NCI-H2029 treated with DMSO at 0.1 percent for 48 hours (cell line): ENCODE measurements around the gene CEP112.
"Not testable (repeated sequence)": the region's sequence is repeated elsewhere in the genome, so short reads cannot be mapped to it uniquely, and the experiment has no call there.

Experiments used
- DNase-seq: peaks from one replicate; lab custom pipeline; 2025; lab: John Stamatoyannopoulos, UW

Gene CEP112

GRCh38 chr17:65737451-65737850, 454.5 kb downstream of the CEP112 start:
- DNase-seq = no peak

GRCh38 chr17:65733314-65733713, 458.6 kb downstream of the CEP112 start:
- no peak for DNase-seq

DNA sequence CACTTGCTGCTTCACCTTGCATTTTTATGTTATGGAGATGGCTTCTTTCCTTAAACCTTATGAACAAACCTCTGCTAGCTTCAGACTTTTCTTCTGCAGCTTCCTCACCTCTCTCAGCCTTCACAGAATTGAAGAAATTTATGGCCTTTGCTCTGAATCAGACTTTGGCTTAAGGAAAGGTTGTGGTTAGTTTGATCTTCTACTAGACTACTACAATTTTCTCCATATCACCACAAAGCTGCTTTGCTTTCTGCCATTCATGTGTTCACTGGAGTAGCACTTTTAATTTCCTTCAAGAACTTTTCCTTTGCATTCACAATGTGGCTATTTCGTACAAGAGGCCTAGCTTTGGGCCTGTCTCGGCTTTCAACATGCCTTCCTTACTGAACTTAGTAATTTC, 459.3 kb downstream of the CEP112 start:
- not testable (repeated sequence) for DNase-seq

DNA sequence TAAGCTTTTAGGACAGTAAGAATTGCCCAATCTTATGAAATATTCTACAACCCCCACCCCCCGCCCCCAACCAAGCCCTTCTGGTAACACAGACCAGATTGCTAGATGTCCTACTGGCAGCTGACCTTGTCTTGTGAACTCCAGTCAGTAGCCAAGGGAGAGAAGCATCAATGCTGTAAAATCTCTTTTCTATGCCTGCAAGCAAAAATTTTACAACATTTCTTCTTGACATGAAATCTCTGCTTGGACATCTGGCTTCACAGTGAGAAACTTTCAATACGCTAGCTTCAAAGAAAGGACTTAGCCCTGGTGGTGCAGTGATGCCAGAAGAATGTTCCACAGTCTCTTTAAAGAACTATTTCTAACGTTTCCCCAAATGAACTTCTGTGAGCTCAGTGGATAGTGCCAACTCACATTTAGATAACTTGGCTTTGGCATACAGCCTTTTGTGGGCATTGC, 461.2 kb downstream of the CEP112 start:
- DNase-seq = no peak

DNA sequence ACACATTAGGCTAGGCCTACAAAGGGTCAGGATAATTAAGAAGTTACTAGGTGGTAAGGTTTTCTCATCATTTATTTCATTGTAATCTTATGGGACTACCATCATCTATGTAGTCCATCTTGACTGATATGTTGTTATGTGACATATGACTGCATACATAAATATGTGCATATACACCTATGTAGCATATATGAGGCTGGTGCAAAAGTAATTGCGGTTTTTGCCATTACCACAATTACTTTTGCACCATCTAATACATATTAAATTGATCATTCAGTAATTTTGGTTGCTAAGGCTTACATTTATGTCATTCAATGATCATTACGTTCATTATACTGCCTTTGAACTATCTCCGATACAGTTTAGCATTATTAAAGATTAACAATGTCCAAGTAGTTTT, 462.7 kb downstream of the CEP112 start:
- DNase-seq = no peak

DNA sequence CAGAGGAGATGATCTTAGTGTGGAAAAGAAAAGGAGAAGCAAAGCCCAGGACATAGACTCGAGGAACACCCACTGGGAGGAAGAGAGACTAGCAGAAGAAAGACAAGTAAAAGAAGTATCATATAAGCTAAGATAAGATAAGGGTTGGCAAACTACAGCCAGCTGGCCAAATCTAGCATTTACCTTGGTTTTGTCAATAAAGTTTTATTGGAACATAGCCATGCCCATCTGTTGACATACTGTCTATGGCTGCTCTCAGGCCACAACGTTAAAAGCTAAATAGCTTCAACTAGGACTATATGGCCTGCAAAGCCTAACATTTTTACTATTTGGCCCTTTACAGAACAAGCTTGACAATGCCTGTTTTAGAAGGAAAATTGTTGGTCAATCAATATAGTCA, 464.1 kb downstream of the CEP112 start:
- no peak for DNase-seq

- no peak for DNase-seq
Measured at GRCh38 chr17:65727246-65727645, 464.7 kb downstream of the CEP112 start.

DNA sequence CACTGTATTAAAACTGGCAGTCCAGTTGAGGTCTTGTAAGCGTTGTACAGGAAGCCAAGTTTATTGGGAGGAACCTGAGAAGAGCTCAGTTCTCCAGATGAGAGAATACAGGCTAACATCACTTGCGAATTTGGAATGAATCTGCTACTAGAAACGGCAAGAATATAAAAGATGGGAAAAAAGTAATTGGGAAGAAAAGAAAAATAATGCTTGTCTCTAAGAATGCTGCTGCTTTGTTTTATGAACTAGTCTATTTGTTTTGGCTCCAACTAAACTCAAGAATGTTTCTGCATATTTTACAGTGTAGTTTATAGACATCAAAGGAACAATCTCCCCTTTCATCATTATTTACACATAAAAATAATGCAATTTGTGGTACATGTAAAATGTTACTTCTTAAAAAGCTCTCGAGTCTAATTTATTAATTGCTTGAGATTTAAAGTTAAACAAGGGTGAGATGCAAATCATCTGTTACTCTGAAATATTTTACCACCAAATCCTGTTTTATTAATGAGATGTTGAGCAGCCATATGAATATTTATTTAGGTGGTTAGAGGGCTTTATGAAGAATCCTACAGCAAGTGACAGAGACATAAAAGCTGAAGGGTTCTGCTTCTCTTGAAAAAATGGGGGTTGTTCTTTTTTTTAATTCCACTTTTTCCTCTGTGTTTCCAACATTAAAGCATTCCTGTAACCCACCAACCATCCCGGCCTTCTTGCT, 468.3 kb downstream of the CEP112 start:
- no peak for DNase-seq

DNA sequence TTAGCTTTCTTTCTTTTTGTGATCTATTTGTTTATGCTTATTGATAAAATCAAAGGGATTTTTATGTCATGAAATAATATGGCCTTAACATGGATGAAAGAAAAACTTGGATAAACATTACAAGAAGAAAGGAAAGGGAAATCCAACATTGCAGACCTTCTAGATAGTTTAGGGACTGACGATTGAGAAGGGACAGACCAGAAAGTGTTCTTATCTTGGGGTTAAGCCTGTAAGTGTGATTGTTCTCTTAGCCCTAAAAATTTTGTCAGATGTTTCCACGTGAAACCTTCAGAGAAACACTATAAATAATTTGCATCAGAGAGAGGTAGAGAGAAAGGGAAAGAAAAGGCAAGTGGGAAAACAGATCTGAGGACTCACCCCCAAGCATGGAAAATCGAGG, 473.3 kb downstream of the CEP112 start:
- DNase-seq = no peak

GRCh38 chr17:65712383-65713267, 479.3 kb downstream of the CEP112 start:
- DNase-seq = no peak

DNA sequence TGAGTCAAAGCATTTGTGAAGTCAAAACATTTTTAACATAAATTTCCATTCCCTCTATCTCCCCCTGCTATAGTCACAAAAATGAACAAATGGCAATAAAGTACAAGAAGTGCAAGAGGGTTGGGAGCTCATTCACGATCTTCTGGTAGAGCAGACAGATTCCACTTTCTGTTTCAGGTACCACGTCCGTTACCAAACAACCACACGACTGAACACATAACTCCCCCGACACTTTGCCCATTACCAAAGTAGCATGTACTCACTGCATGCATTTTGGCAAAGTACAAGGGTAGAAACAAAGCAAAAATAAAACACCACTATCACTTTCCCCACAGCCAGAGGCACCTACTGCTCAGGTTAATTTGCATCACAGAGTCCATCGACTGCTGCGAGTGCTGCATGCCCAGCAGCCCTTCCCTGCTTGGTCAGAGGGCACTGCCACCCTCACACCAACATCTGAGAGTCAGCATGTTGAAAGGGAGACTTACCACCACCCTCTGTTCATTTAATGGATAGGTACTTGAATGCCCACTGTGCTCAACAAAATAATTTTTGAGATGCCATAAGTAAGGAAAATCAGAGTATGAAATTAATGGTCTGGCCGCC, 480.2 kb downstream of the CEP112 start:
- DNase-seq = no peak

DNA sequence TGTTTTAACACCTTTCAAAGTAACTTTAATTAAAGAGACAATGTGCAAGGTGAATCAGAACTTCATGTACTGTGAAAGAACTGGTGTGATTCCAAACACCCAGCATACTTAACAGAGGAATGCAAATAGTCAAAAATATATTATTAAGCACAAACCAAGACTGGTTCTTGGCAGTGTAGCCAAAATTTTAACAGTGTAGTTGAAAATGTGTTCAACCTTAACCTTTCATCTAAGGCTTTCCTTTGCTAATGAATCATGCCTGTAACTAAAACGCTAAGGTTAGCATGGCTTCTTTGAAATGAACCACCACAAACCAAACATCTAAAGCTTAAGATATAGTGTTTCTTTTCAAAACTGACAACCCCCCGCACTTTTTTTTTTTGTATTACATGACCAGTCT, 484.2 kb downstream of the CEP112 start:
- DNase-seq = no peak

DNA sequence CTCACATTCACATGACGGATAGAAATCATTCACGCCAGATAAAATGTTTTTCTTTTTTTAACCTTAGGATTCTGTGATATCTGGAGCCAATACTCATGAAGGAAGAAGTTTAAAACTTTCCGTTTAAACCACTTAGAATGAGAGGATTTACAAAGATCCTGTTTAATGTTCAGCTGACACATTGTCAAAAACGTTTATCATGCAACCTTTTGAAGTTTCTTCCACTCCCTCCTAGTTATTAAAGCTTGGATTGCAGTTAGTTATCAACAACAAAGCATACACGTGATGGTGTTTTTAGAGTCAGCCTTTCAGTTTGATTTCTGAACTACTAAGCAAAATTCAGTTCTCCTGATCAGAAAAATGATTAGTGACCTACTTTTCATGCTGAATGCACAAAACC, 487.2 kb downstream of the CEP112 start:
- DNase-seq = no peak

DNA sequence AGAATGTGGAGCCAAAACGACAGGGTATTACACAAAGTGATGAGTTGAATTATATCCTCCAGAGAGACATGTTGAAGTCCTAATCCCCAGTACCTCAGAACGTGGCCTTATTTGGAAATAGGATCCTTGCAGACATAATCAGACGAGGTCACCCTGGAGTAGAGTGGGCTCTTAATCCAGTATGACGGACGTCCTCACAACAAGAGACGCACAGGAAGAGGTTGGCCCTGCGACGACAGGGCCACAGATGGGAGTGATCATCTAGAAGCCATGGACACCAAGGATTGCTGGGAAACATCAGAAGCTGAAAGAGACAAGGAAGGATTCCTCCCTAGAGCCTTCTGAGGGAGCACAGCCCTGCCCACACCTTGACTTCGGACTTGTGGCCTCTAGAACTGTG, 488.0 kb downstream of the CEP112 start:
- no peak for DNase-seq

DNA sequence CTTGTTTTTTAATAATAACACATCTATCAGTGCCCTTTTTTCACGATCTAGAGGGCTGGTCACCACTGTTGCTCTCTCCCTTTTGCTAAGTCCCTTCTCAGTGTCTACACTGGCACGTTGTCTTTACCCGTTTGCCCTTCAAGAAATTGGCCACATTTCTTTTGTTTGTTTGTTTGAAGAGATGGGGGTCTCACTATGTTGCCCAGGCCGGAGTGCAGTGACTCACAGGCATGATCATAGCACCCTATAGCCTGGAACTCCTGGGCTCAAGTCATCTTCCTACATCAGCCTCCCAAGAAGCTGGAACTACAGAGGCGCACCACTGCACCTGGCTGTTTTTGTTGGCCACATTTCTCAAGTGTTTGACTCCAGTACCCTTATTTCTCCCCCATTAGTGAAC, 492.5 kb downstream of the CEP112 start:
- DNase-seq = no peak

DNA sequence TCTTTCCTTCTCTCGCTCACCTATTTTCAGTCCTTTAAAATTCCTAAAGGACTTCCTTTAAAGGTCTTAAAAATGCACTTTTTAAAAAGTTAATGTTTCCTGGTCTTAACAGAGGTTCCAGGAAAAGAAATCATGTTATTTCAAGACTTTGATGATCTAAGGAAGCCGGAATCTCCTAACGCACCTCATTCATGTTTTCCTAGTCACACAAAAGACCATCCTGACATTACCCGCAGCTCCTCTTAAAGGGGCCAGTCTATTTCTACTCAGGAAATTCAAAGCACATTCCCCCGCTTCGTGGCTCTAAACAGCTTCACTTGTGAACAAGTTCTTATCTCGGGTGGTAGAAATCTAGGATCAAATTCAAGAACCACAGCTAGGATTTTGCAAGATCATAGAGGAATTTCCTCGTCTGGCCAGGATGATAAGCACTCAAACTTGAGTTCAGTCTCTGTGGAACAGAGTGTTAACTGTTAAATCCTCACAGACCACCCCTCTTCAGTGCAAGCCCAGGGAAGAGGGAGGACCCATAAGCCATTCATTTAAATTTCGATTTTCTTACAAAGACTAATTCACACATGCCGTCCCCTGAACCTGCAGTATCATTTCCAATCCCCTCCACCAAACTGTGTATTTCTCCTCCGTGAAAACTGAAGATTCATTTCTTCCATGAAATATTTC, 493.4 kb downstream of the CEP112 start:
- DNase-seq = no peak

GRCh38 chr17:65697661-65698060, 494.3 kb downstream of the CEP112 start:
- no peak for DNase-seq

DNA sequence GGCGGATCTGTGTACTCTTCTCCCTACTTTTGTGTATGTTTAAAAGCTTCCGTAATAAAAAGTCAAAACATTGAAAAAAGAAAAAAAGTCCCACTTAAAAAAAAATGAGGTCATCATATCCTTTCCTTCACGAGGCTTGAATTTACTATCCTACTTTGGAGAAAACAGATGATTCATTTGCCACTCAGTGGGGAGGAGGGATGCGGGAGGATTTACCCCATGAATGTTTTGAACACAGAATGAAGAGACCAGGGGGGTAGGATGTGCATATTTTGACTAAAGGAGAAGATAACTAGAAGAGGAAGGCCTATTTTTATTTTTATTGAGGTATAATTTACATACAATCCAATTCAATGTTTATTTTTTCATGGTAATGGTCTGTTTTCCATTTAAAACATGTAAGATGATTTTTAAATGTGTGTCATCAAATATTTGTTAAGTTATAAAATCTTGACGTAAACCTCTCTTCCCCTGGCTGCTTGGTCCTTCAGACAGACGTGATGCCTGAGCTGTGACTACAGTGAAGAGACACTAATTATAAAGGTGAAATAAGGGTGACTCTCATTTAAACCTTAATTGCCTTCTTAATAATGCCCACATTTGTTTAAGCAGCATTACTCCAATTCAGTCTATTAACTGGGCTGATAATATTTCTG, 495.1 kb downstream of the CEP112 start:
- no peak for DNase-seq

- DNase-seq = no peak
Measured at GRCh38 chr17:65694601-65695000, 497.3 kb downstream of the CEP112 start.

- DNase-seq = peak; percentile 33
Measured at GRCh38 chr17:65690626-65691310, 501.2 kb downstream of the CEP112 start.

DNA sequence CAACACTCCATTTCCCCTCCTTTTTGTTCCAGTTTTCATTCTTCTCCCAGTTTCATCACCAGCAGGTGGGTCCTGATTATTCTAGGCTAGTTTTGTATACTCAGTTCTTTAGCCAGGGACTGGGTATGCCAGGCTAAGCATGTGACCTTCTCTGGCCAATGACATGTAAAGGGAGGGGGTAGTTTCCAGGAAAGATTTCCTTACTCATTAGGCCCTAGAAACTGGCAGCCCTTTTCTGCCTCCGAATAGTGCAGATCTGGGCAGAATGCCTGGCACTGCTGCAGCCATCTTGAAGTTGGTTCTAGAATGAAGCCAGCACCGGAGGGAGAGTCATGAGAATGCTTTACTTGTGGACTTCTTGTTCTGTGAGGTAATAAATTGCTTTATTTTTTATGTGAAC, 503.6 kb downstream of the CEP112 start:
- no peak for DNase-seq
